H9 (cell line): ENCODE data around the gene C11orf21. TPM values are rescaled to one million over a fixed set of nuclear protein-coding genes. Genes with fewer than 3 reads are reported as not detected.

Source experiments
- DNase-seq: peaks from one replicate; pipeline ENCODE4 v3.0.0-alpha.2; 2017
- H2AFZ ChIP-seq: one replicate; pipeline ENCODE4 v1.6.1; 2013; ENCODE audit warnings: mild to moderate bottlenecking, low read length, control low read depth, moderate library complexity
- H2AK5ac ChIP-seq: 2 replicates; pipeline ENCODE4 v1.6.1; 2013; ENCODE audit warnings: low read length, control low read depth, mixed read lengths; ENCODE audit not compliant: insufficient read length
- H2BK120ac ChIP-seq: one replicate; pipeline ENCODE4 v1.6.1; 2013; ENCODE audit warnings: low read depth, mild to moderate bottlenecking, low read length, control low read depth, inconsistent platforms; ENCODE audit not compliant: poor library complexity, severe bottlenecking
- H2BK12ac ChIP-seq: 2 replicates; pipeline ENCODE4 v1.6.1; 2013; ENCODE audit warnings: low read length, control low read depth, mixed read lengths, low read depth; ENCODE audit not compliant: insufficient read length
- H2BK15ac ChIP-seq: 2 replicates; pipeline ENCODE4 v1.6.1; 2013; ENCODE audit warnings: low read depth, low read length, control low read depth
- H2BK20ac ChIP-seq: one replicate; pipeline ENCODE4 v1.6.1; 2013; ENCODE audit warnings: low read depth, mild to moderate bottlenecking, low read length, control low read depth, inconsistent platforms; ENCODE audit not compliant: poor library complexity, severe bottlenecking
- H2BK5ac ChIP-seq: 2 replicates; pipeline ENCODE4 v1.6.1; 2013; ENCODE audit warnings: low read length, control low read depth, mixed read lengths; ENCODE audit not compliant: insufficient read length
- H3K14ac ChIP-seq: 2 replicates; pipeline ENCODE4 v1.6.1; 2013; ENCODE audit warnings: low read length, control low read depth; ENCODE audit not compliant: insufficient read depth
- H3K18ac ChIP-seq: 2 replicates; pipeline ENCODE4 v1.6.1; 2013; ENCODE audit warnings: low read depth, mild to moderate bottlenecking, mixed read lengths, low read length, control low read depth; ENCODE audit not compliant: insufficient read length
- H3K23ac ChIP-seq: 2 replicates; pipeline ENCODE4 v1.6.1; 2013; ENCODE audit warnings: low read length, control low read depth, mixed read lengths, low read depth; ENCODE audit not compliant: insufficient read length
- H3K23me2 ChIP-seq: 2 replicates; pipeline ENCODE4 v1.6.1; 2013; ENCODE audit warnings: low read depth, mild to moderate bottlenecking, mixed read lengths, low read length, control low read depth; ENCODE audit not compliant: insufficient read length, poor library complexity, severe bottlenecking
- H3K27ac ChIP-seq: 2 replicates; pipeline ENCODE4 v1.5.1; 2013; ENCODE audit warnings: low read length, control low read depth, mixed read lengths, low read depth; ENCODE audit not compliant: insufficient read length
- H3K27me3 ChIP-seq: 2 replicates; pipeline ENCODE4 v1.6.1; 2013; ENCODE audit warnings: low read length, control low read depth, inconsistent platforms; ENCODE audit not compliant: insufficient read depth
- H3K4ac ChIP-seq: 2 replicates; pipeline ENCODE4 v1.6.1; 2013; ENCODE audit warnings: low read depth, mild to moderate bottlenecking, control low read depth, inconsistent platforms, low read length, moderate library complexity
- H3K4me1 ChIP-seq: 2 replicates; pipeline ENCODE4 v1.6.1; 2013; ENCODE audit warnings: low read length, control low read depth, inconsistent platforms; ENCODE audit not compliant: insufficient read depth
- H3K4me2 ChIP-seq: 2 replicates; pipeline ENCODE4 v1.6.1; 2013; ENCODE audit warnings: low read length, control low read depth, mixed read lengths; ENCODE audit not compliant: insufficient read length, insufficient read depth
- H3K56ac ChIP-seq: 2 replicates; pipeline ENCODE4 v1.6.1; 2013; ENCODE audit warnings: low read depth, mild to moderate bottlenecking, mixed read lengths, low read length, control low read depth; ENCODE audit not compliant: insufficient read length
- H3K79me1 ChIP-seq: 2 replicates; pipeline ENCODE4 v1.6.1; 2013; ENCODE audit warnings: low read depth, mild to moderate bottlenecking, moderate library complexity, low read length, control low read depth, inconsistent platforms; ENCODE audit not compliant: insufficient read depth, poor library complexity, severe bottlenecking
- H3K79me2 ChIP-seq: 2 replicates; pipeline ENCODE4 v1.6.1; 2013; ENCODE audit warnings: low read length, control low read depth, inconsistent platforms; ENCODE audit not compliant: insufficient read depth
- H3K9ac ChIP-seq: 2 replicates; pipeline ENCODE4 v1.6.1; 2013; ENCODE audit warnings: low read length, control low read depth, mixed read lengths; ENCODE audit not compliant: insufficient read length; ENCODE audit errors: extremely low read depth
- H3K9me3 ChIP-seq: one replicate; pipeline ENCODE4 v1.6.1; 2013; ENCODE audit warnings: low read depth, low read length, inconsistent platforms; ENCODE audit not compliant: control insufficient read depth
- H3T11ph ChIP-seq: one replicate; pipeline ENCODE4 v1.6.1; 2013; ENCODE audit warnings: mild to moderate bottlenecking, low read length, control low read depth, inconsistent platforms
- H4K20me1 ChIP-seq: one replicate; pipeline ENCODE4 v1.6.1; 2013; ENCODE audit not compliant: control insufficient read depth, insufficient read length, insufficient read depth
- H4K5ac ChIP-seq: 2 replicates; pipeline ENCODE4 v1.6.1; 2013; ENCODE audit warnings: low read depth, mild to moderate bottlenecking, mixed read lengths, low read length, control low read depth; ENCODE audit not compliant: insufficient read length
- H4K8ac ChIP-seq: replicated peaks from 2 replicates; pipeline ENCODE4 v1.6.1; 2013; ENCODE audit warnings: low read length, control low read depth, mixed read lengths, low read depth; ENCODE audit not compliant: insufficient read length
- H4K91ac ChIP-seq: 2 replicates; pipeline ENCODE4 v1.6.1; 2013; ENCODE audit warnings: low read depth, mild to moderate bottlenecking, moderate library complexity, mixed read lengths, low read length, control low read depth; ENCODE audit not compliant: insufficient read length
- H3K27ac Mint-ChIP-seq, 3 experiments: 2 replicates in 2 of 3; 3 replicates in 1 of 3; pipeline ENCODE4 v1.8.0; 2020 to 2021; ENCODE audit warnings: mixed read lengths in 3 of 3, mild to moderate bottlenecking in 1 of 3, moderate library complexity in 1 of 3
- H3K27me3 Mint-ChIP-seq: 2 replicates; pipeline ENCODE4 v1.8.0; 2021; ENCODE audit warnings: low read depth, mild to moderate bottlenecking, moderate library complexity, mixed read lengths
- H3K36me3 Mint-ChIP-seq, 3 experiments: 2 replicates in 2 of 3; 3 replicates in 1 of 3; pipeline ENCODE4 v1.8.0; 2020 to 2021; ENCODE audit warnings: low read depth in 3 of 3, mixed read lengths in 3 of 3; ENCODE audit not compliant: insufficient read depth in 1 of 3
- H3K4me1 Mint-ChIP-seq, 2 experiments: 2 replicates each; pipeline ENCODE4 v1.8.0; 2020; ENCODE audit warnings: mixed read lengths in 2 of 2
- H3K4me3 Mint-ChIP-seq, 2 experiments: 2 replicates in 1 of 2; 3 replicates in 1 of 2; pipeline ENCODE4 v1.8.0; 2020 to 2021; ENCODE audit warnings: mild to moderate bottlenecking in 2 of 2, mixed read lengths in 2 of 2, moderate library complexity in 1 of 2
- H3K9me3 Mint-ChIP-seq, 2 experiments: 2 replicates in 1 of 2; 3 replicates in 1 of 2; pipeline ENCODE4 v1.8.0; 2020; ENCODE audit warnings: mild to moderate bottlenecking in 2 of 2, mixed read lengths in 2 of 2, moderate library complexity in 1 of 2
- WGBS: extraction: QIAGEN DNeasy Blood & Tissue Kit; methylation state at CpG from one replicate; pipeline ENCODE4 v1.1.7; 2013; ENCODE audit warnings: missing lambda C conversion rate, low lambda C conversion rate, mixed read lengths; ENCODE audit not compliant: insufficient read length; ENCODE audit errors: extremely low coverage; 5-methylcytosine and 5-hydroxymethylcytosine counted together
- total RNA-seq: library from RNA; stranded (reverse); gene quantifications from 2 replicates; pipeline ENCODE4 v1.2.1, GENCODE V29; 2021
- TF ChIP-seq, protein P1 (sequence below): fragments of 200-600 bp; sonication (generic); conservative IDR thresholded peaks from 3 replicates; pipeline ENCODE4 v1.8.0; 2021; ENCODE audit warnings: antibody characterized with exemption, mild to moderate bottlenecking

Gene C11orf21
- total RNA-seq, 1 experiment from 2014 or later, result not detected

DNA sequence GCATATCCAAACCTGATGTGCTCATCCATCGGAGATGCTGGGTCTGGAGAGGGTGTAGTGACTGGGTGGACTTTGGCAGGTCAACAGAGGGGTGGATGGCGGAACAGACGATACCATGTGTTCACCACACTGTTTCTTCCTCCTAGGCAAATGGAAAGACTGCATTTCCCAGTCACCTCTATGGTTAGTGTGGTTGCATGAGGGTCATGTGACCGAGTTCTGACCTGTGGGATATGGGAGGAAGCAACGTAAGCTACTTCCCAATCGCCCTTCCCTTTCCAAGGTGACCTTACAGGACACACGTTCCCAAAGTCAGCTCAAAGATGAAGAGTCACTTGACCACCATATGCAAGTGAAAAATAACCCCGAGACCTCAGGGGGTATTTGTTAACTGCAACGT is 27.8 kb upstream of the C11orf21 start:
- H3K14ac ChIP-seq, result no peak overlapping the region
- H3K27ac ChIP-seq, result no peak overlapping the region
- H2BK120ac ChIP-seq, result no peak overlapping the region
- no CpG with 5 or more reads among the region's 9 CpGs for WGBS
- H3K79me1 ChIP-seq, result no peaks in the 10 kb centered on the region
- H4K5ac ChIP-seq, result no peak overlapping the region
- no peaks in the 10 kb centered on the region for H3K79me2 ChIP-seq
- H3K27me3 ChIP-seq, result no peaks in the 10 kb centered on the region
- H3K4ac ChIP-seq, result no peak overlapping the region
- no peak overlapping the region for H2AFZ ChIP-seq
- no peak overlapping the region for H3K18ac ChIP-seq
- no peak overlapping the region for H2BK12ac ChIP-seq
- H2BK5ac ChIP-seq, result no peak overlapping the region
- no peaks in the 10 kb centered on the region for H3K4me1 ChIP-seq
- Mint-ChIP-seq H3K4me3 (no peak overlapping the region), H3K36me3 (peaks cover 9 to 18% (median 11%) of the 10 kb centered on the region in 3 experiments; a peak in 6 of 7 replicates), H3K4me1 (peaks cover 11% of the 10 kb centered on the region in 2 experiments; a peak in 3 of 4 replicates), H3K27me3 (peaks cover 32% of the 10 kb centered on the region), H3K9me3 (peaks cover 16 to 26% of the 10 kb centered on the region in 2 experiments), H3K27ac (no peak overlapping the region)
- H4K8ac ChIP-seq, result no peak overlapping the region
- TF ChIP-seq, protein P1, sequence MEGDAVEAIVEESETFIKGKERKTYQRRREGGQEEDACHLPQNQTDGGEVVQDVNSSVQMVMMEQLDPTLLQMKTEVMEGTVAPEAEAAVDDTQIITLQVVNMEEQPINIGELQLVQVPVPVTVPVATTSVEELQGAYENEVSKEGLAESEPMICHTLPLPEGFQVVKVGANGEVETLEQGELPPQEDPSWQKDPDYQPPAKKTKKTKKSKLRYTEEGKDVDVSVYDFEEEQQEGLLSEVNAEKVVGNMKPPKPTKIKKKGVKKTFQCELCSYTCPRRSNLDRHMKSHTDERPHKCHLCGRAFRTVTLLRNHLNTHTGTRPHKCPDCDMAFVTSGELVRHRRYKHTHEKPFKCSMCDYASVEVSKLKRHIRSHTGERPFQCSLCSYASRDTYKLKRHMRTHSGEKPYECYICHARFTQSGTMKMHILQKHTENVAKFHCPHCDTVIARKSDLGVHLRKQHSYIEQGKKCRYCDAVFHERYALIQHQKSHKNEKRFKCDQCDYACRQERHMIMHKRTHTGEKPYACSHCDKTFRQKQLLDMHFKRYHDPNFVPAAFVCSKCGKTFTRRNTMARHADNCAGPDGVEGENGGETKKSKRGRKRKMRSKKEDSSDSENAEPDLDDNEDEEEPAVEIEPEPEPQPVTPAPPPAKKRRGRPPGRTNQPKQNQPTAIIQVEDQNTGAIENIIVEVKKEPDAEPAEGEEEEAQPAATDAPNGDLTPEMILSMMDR, result no peak
- H3K23me2 ChIP-seq, result no peaks in the 10 kb centered on the region
- H4K91ac ChIP-seq, result no peak overlapping the region
- no peak overlapping the region for H2BK15ac ChIP-seq
- no peak overlapping the region for H3K23ac ChIP-seq
- H3K9me3 ChIP-seq, result peaks cover 5% of the 10 kb centered on the region
- H2BK20ac ChIP-seq, result no peak overlapping the region
- no peaks in the 10 kb centered on the region for H4K20me1 ChIP-seq
- no peak for DNase-seq
- no peak overlapping the region for H3K56ac ChIP-seq
- no peak overlapping the region for H3T11ph ChIP-seq
- no peak overlapping the region for H3K9ac ChIP-seq
- H3K4me2 ChIP-seq, result no peak overlapping the region
- no peak overlapping the region for H2AK5ac ChIP-seq
